Activated T-helper 2 cell treated with anti-CD3 and anti-CD28 coated beads, Interferon-gamma antibody, Interleukin-2, Interleukin-4, amounts not matched to agents 10 μg/mL and 5 μg/mL and 100 μg/mL, durations not matched to agents 14 hours and 24 hours and 36 hours (primary cell): ENCODE measurements around the gene GRK2. TPM values are rescaled to one million over a fixed set of nuclear protein-coding genes. Genes with fewer than 3 reads are reported as not detected.
A peak's percentile ranks its signal among the peaks of the same experiment; 100 is the strongest.
"Not testable (repeated sequence)": the region's sequence is repeated elsewhere in the genome, so short reads cannot be mapped to it uniquely, and the experiment has no call there.

Source experiments
- DNase-seq: peaks from one replicate; pipeline ENCODE4 v3.0.0; 2021; ENCODE audit warnings: low spot score
- H3K27ac Mint-ChIP-seq: one replicate; pipeline ENCODE4 v1.8.0; 2021; ENCODE audit warnings: mixed read lengths
- H3K27me3 Mint-ChIP-seq: one replicate; pipeline ENCODE4 v1.8.0; 2021; ENCODE audit warnings: low read depth, mixed read lengths
- H3K36me3 Mint-ChIP-seq: one replicate; pipeline ENCODE4 v1.8.0; 2021; ENCODE audit warnings: low read depth, mixed read lengths
- H3K4me1 Mint-ChIP-seq: one replicate; pipeline ENCODE4 v1.8.0; 2021; ENCODE audit warnings: low read depth, mixed read lengths
- H3K4me3 Mint-ChIP-seq: one replicate; pipeline ENCODE4 v1.8.0; 2021; ENCODE audit warnings: low read depth, mild to moderate bottlenecking, moderate library complexity, mixed read lengths
- H3K9me3 Mint-ChIP-seq: one replicate; pipeline ENCODE4 v1.8.0; 2021; ENCODE audit warnings: mixed read lengths
- intact Hi-C: fragments of 100-400 bp; cut with micrococcal nuclease; formaldehyde crosslinking; loops from one replicate; pipeline ENCODE4 v1.15.1; 2023
- total RNA-seq: library from RNA; stranded (reverse); gene quantifications from 2 replicates; pipeline ENCODE4 v1.2.3, GENCODE V29; 2022

GRK2 gene
- total RNA-seq, result 282 and 287 TPM in 2 replicates

DNA sequence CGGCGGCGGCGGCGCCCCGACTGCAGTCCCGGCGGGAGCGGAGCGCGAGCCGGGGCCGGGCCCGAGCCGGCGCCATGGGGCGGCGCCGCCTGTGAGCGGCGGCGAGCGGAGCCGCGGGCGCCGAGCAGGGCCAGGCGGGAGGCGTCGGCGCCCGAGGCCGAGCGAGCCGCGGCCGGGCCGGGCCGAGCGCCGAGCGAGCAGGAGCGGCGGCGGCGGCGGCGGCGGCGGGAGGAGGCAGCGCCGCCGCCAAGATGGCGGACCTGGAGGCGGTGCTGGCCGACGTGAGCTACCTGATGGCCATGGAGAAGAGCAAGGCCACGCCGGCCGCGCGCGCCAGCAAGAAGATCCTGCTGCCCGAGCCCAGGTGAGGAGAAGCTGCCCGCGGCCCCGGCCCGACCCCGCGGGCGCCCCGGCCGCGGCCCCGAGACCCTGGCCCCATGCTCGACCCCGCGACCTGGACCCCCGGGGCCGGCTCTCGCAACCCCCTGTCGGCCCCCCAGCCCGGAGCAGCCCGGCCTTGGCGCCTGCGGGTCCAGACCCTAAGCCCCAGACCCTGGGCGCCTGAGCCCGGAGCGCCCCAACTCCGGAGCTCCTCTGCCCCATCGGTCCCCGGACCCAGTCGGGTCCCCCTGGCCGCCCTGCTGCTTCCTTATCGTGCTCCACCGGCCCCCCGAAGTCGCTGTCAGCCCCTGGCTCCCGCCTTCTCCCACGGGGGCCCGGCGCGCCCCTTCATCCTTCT lies at the start of gene GRK2:
GRK2 (plus strand) TSS at position 25 of the 739 bp plus-strand sequence; CDS start at position 252, 227 bp downstream.
- peak; percentile 32 for DNase-seq
- Mint-ChIP-seq H3K36me3 (peaks cover 46% of the 10 kb centered on the region), H3K4me3 (peak within 1 kb of the TSS; percentile 94), H3K9me3 (no peaks in the 10 kb centered on the region), H3K4me1 (peaks cover 71% of the 10 kb centered on the region), H3K27me3 (no peaks in the 10 kb centered on the region), H3K27ac (peak within 1 kb of the TSS; percentile 98)
- intact Hi-C loops, result loop anchor here (5.0 kb wide), 1 partner anchor 116 kb away; no protein-coding TSS in a partner anchor

DNA sequence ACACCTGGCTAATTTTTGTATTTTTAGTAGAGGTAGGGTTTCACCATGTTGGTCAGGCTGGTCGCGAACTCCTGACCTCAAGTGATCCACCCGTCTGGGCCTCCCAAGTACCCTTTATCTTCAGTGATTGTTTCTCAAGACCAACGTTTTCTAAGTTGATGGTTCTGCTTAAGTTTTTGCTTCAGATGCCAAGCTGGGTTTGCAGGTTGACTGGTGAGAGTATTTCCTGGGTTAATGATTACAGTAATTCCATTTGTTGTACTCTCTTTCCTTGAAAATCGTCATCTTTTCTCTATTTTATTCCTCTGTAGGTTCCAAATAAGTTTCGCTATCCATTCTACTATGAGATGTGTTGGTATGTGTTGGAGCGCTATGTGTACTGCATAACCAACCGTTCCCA lies 38.5 kb upstream of the GRK2 start:
- H3K36me3 Mint-ChIP-seq, result peaks cover 60% of the 10 kb centered on the region
- H3K9me3 Mint-ChIP-seq, result no peaks in the 10 kb centered on the region
- intact Hi-C loops, result no loop called here
- no peaks in the 10 kb centered on the region for H3K27me3 Mint-ChIP-seq
- peaks cover 5% of the 10 kb centered on the region for H3K4me1 Mint-ChIP-seq
- no peak overlapping the region for H3K4me3 Mint-ChIP-seq
- H3K27ac Mint-ChIP-seq, result no peak overlapping the region
- no peak for DNase-seq

DNA sequence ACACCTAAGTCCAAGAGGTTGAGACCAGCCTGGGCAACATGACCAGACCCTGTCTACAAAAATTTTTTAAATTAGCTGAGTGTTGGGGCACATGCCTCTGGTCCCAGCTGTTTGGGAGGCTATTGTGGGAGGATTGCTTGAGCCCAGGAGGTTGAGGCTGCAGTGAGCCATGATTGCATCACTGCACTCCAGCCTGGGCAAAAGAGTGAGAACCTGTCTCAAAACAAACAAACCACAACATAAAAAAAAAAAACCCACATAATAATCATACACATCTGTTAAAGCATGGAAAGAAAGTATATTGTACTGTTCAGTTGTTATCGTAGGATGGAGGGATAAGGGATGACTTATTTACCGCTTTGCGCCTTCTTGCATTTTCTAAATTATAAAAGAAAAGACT lies 35.9 kb upstream of the GRK2 start:
- DNase-seq, result no peak
- Mint-ChIP-seq H3K36me3 (peaks cover 60% of the 10 kb centered on the region), H3K9me3 (no peaks in the 10 kb centered on the region), H3K27me3 (no peaks in the 10 kb centered on the region), H3K27ac (no peak overlapping the region), H3K4me3 (no peak overlapping the region), H3K4me1 (peaks cover 15% of the 10 kb centered on the region)
- intact Hi-C loops, result no loop called here

GRCh38 chr11:67230886-67231285 lies 35.4 kb upstream of the GRK2 start:
- intact Hi-C loops, result no loop called here
- Mint-ChIP-seq H3K9me3 (no peaks in the 10 kb centered on the region), H3K27ac (no peak overlapping the region), H3K36me3 (peaks cover 60% of the 10 kb centered on the region), H3K4me1 (peaks cover 15% of the 10 kb centered on the region), H3K27me3 (no peaks in the 10 kb centered on the region), H3K4me3 (no peak overlapping the region)
- DNase-seq, result no peak

DNA sequence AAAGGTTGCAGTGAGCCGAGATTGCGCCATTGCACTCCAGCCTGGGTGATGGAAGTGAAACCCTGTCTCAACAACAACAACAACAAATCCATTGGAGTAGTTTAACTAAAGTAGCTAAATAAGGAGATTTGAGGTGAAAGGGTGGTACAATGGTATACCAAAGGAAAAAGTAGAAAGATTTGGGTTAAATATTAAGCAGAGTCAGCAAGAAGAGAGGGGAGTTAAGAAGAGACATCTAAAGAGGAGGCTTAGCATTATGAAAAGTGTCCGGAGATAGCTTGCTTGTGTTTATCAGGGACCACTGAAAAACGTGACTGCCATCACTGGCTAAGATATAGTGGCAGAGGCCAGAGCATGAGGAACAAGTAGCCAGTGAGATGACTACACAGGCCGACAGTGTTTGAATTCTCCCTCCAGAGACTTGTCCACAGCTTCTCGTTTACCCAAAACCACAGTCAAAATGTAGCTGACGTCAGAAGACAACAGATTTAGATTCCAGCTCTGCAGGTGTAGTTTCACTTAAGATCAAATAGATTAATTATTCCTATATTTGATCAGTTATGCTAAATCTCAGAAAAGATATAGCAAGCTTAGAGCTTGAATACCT lies 32.6 kb upstream of the GRK2 start:
- Mint-ChIP-seq H3K4me3 (no peak overlapping the region), H3K27me3 (no peaks in the 10 kb centered on the region), H3K9me3 (no peaks in the 10 kb centered on the region), H3K4me1 (peaks cover 15% of the 10 kb centered on the region), H3K27ac (peak overlapping the region; percentile 56), H3K36me3 (peaks cover 45% of the 10 kb centered on the region)
- intact Hi-C loops, result no loop called here
- no peak for DNase-seq

DNA sequence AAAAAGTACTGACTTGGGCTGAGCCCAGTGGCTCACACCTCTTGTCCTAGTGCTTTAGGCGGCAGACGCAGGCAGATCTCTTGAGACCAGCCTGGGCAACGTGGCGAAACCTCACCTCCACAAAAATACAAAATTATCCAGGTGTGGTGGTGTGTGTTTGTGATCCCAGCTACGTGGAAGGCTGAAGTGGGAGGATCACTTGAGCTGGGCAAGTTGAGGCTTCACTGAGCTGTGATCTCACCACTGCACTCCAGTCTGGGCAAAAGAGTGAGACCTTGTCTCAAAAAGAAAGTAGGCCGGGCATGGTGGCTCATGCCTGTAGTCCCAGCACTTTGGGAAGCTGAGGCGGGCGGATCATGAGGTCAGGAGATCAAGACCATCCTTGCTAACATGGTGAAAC lies 31.7 kb upstream of the GRK2 start:
- Mint-ChIP-seq H3K4me1 (peaks cover 23% of the 10 kb centered on the region), H3K36me3 (peaks cover 37% of the 10 kb centered on the region), H3K27ac (peak overlapping the region; percentile 56)
- H3K27me3 Mint-ChIP-seq, H3K4me3 Mint-ChIP-seq, intact Hi-C loops, H3K9me3 Mint-ChIP-seq, DNase-seq: not testable (repeated sequence)

DNA sequence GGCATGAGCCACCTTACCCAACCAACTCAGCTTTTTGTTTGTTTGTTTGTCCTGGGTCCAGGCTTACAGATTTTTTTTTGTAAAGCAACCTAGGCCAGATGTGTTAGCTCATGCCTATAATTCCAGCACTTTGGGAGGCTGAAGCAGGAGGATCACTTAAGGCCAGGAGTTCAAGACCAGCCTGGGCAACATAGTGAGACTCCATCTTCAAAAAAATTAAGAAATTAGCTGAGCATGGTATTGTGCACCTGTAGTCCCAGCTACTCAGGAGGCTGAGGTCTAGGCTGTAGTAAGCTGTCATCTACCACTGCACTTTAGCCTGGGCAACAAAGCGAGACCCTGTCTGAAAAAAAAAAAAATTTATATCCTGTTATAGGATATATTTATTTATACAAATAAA lies 28.7 kb upstream of the GRK2 start:
- intact Hi-C loops, result no loop called here
- Mint-ChIP-seq H3K4me3 (no peak overlapping the region), H3K9me3 (no peaks in the 10 kb centered on the region), H3K27me3 (no peaks in the 10 kb centered on the region), H3K36me3 (peaks cover 37% of the 10 kb centered on the region), H3K4me1 (peaks cover 28% of the 10 kb centered on the region), H3K27ac (no peak overlapping the region)
- no peak for DNase-seq

DNA sequence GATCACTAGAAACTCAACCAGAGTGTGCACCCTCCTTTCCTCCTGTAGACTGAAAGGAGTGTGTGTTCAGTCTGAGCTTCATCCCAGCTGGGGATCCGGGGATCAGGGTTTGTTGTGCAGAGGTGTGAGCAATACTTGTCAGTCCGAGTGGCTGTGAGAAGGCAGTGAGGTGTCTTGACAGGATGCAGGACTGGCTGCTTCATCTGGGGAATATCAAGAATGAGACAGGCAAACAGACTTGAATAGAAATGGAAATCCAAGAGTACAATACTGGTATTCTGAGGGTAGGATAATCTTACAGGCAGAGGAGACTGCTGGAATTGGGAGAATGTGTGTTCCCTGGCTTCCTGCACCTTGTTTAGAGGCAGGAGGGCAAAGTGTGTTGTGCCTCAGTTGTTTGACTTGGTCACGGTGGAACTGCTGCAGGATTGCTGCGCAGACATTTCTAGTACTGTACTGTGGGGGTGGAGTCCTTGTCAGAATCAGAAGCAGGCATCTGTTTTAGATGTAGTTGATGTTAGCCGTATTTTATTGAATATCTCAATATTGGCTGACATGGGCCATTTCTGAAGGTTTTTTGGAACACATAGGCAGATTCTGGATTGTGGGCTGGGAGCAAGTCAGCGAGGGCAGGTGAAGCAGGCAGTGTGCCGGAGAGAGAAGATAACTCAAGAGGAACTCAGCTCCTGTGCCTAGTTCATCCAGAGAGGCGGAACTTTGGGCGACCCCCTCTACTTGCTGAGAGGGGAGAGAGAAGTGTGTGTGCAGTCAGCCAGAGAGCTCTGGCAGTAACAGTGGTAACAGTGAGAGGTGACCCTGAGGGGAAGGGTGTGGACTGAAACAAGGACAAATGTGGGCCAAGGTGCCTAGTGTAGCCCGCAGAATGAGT lies 27.1 kb upstream of the GRK2 start:
- H3K4me1 Mint-ChIP-seq, result peaks cover 31% of the 10 kb centered on the region
- peak overlapping the region; percentile 99 for H3K4me3 Mint-ChIP-seq
- H3K27me3 Mint-ChIP-seq, result no peaks in the 10 kb centered on the region
- H3K36me3 Mint-ChIP-seq, result peaks cover 45% of the 10 kb centered on the region
- peak overlapping the region; percentile 70 for H3K27ac Mint-ChIP-seq
- intact Hi-C loops, result no loop called here
- H3K9me3 Mint-ChIP-seq, result no peaks in the 10 kb centered on the region
- DNase-seq, result no peak

DNA sequence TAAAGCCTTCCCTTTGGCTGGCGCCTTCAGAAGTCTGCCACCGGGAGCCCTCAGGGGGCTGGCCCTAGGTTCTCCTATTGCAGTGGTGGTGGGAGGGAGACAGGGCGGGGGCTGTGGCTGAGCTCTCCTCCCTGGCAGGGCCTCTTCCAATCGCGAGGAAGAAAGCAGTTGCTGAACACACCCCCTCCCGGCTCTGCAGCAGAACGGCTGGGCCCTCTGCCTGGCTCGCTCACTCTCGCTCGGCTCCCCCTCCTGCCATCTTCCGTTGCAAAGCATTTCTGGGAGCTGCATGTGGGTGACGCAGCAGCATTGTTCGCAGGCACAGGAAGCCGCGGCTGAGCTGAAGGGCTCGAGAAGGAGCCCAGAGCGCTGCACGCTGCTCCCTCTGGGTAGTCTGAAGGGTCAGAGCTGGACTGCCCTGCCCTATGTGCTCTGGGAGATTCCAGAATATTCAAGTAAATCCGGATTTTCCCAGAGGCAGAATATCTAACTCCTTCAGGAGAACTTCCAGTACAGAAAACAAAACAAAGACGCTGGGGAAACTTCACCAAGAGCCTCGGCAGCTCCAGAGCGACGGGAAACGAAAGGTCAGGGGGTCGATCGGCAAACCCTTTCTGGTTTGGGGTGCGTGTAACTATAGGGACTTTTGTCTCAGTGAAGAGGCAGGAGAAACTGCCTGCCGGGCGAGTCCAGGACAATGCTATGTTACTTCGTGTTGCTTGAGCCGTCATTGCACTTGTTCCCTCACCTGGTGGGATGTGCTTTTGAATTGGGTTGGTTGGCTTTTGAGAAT lies 26.3 kb upstream of the GRK2 start:
- Mint-ChIP-seq H3K4me3 (peak overlapping the region; percentile 99), H3K27me3 (no peaks in the 10 kb centered on the region), H3K36me3 (peaks cover 48% of the 10 kb centered on the region), H3K9me3 (no peaks in the 10 kb centered on the region), H3K27ac (peak overlapping the region; percentile 99), H3K4me1 (peaks cover 30% of the 10 kb centered on the region)
- intact Hi-C loops, result loop anchor here (2.0 kb wide), 3 partner anchors 23 to 121 kb away; partner anchors contain the start of gene KDM2A
- peak; percentile 97 for DNase-seq

DNA sequence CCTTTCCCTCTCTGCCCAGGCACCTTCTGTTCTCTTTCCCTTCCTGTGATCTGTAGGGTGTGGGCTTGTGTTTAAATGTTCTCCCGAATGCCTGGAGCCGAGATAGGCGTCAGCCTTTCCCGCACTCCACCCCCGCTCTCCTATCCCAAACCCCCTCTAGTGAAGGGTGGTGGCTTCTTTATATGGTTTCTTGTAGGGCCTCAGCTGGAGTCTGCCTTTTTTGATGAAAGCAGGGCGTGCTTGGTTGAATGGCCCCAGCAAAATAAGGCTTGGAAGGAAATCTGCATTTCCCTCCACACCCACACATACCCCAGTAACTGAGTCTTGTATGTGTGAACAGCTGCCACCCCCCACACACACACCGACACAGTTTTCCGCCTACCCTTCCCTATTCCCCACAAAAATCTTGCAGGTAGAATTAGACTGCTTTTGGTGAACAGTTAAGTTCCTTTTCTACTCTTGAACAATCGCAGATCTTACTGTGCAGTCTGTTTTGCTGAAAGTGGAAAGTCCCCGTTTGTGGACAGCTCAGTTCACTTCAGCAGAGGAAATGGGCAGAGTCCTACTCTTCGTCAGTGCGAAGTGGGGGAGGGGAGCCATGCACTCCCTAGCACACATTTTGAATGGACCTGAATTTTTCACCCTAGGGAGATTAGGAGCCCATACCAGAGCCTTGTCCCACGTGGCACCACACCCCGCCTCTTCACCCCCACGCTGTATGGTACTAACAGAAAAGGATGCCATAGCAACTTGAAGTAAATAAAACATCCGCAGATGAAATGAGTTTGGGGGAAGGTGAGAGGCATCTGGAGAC lies 25.5 kb upstream of the GRK2 start:
- peak overlapping the region; percentile 99 for H3K27ac Mint-ChIP-seq
- H3K4me3 Mint-ChIP-seq, result peak overlapping the region; percentile 99
- peak; percentile 78 for DNase-seq
- no peaks in the 10 kb centered on the region for H3K27me3 Mint-ChIP-seq
- H3K9me3 Mint-ChIP-seq, result no peaks in the 10 kb centered on the region
- H3K4me1 Mint-ChIP-seq, result peaks cover 30% of the 10 kb centered on the region
- intact Hi-C loops, result loop anchor here (2.0 kb wide), 3 partner anchors 22 to 122 kb away; partner anchors contain the start of gene KDM2A
- H3K36me3 Mint-ChIP-seq, result peaks cover 56% of the 10 kb centered on the region

DNA sequence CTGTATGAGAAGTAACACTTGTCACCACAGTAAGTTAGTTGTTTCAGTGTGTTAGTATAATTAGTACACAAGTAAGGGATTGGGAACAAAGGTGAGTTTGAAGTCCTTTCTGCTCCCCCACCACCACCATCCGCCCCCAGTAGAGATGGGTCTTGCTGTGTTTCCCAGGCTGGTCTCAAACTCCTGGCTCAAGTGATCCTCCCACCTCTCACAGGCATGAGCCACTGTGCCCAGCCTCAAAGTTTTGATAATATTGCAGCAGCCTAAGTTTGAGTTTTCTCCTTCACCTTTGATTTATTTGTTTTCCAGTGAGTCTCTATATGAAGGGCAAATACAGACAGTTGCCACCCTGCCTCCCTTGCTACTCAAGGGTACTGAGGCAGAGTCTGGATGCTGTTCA lies 23.7 kb upstream of the GRK2 start:
- DNase-seq, result no peak

More for the DNA sequence above, 23.7 kb upstream of the GRK2 start:
- H3K9me3 Mint-ChIP-seq, result no peaks in the 10 kb centered on the region
- H3K27me3 Mint-ChIP-seq, result no peaks in the 10 kb centered on the region
- H3K36me3 Mint-ChIP-seq, result peaks cover 68% of the 10 kb centered on the region
- H3K27ac Mint-ChIP-seq, result peak overlapping the region; percentile 57
- intact Hi-C loops, result no loop called here
- peak overlapping the region; percentile 99 for H3K4me3 Mint-ChIP-seq
- H3K4me1 Mint-ChIP-seq, result peaks cover 32% of the 10 kb centered on the region
